Measurements from ENCODE around the gene NEK11. TPM values are rescaled to one million over a fixed set of nuclear protein-coding genes. Genes with fewer than 3 reads are reported as not detected.

The NEK11 gene
- total and polyA plus RNA-seq, 2 donors (not counting 3 experiments of a cell fraction or from before 2014, with no cell fraction given) = 1.7 to 4.3 TPM

DNA sequence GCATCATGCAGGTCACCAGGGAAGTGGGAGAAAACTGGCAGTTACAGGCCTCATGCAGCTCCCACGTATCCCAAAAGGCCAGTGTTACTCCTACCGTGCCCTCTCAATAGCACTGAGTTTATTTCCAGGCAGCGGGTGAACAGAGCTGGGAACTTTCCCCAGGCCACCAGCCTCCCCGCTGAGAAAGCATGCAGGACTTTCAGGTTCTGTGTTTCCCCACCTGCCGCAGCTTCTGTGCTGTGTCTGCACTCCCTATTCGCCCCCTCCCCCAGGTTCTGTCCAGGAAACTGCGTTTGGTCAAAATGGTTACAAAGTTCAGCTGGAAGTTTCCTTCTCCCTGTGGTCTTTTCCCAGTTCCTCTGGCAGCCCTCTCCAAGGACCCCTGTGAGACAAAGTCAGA, 21.4 kb downstream of the NEK11 start:
- Histone ChIP-seq H3K79me2 (ENCODE audit: control insufficient read depth, insufficient read depth, low read length) (no peaks in the 10 kb centered on the region), H3K9ac (replicated peaks; ENCODE audit: extremely low read depth, insufficient read depth, low read length) (no peak overlapping the region), H3K4me3 (replicated peaks in 1 of 3; ENCODE audit: insufficient read depth in 1 of 3, low read depth in 1 of 3, low read length in 3 of 3) (no peak overlapping the region), H3K27me3 (ENCODE audit: control insufficient read depth in 2 of 2, insufficient read depth in 2 of 2, low read length in 2 of 2) (no peaks in the 10 kb centered on the region), H4K20me1 (replicated peaks; ENCODE audit: control insufficient read depth, extremely low read depth, insufficient read depth, low read length) (no peaks in the 10 kb centered on the region), H3K27ac (ENCODE audit: insufficient read depth, low read depth, low read length) (no peak overlapping the region), H3K4me2 (ENCODE audit: insufficient read depth, low read length) (no peak overlapping the region), H3K9me3 (replicated peaks; ENCODE audit: control insufficient read depth, insufficient read depth, low read length) (no peaks in the 10 kb centered on the region), H3K9me1 (replicated peaks; ENCODE audit: control insufficient read depth, extremely low read depth, insufficient read depth, low read length) (no peaks in the 10 kb centered on the region), H3K36me3 (ENCODE audit: control insufficient read depth in 2 of 2, extremely low read depth in 1 of 2, insufficient read depth in 2 of 2, low read length in 2 of 2) (no peaks in the 10 kb centered on the region), H3K4me1 (ENCODE audit: control insufficient read depth, extremely low read depth, insufficient read depth, low read length) (no peaks in the 10 kb centered on the region), H2AFZ (ENCODE audit: low read depth, low read length) (no peak overlapping the region)
- ChIA-PET POLR2A (no interaction called here), CTCF (interaction anchor here (1.1 to 1.7 kb wide), 3 partner anchors 11 to 982 kb away, joined by 3 to 5 read pairs (median 3); no protein-coding TSS in a partner anchor)
- no peak for DNase-seq (ENCODE audit: low read depth, low spot score)
- dilution Hi-C loops (cut with MboI; ENCODE audit: extremely low pct_ligation_motif_present, low sequenced_read_pairs) (no loop called here), intact Hi-C loops (cut with micrococcal nuclease) (no loop called here)
- no peak for FAIRE-seq
- no TSS peak for BruUV-seq (replicated peaks)
- TF ChIP-seq POLR2A (IDR thresholded peaks at IDR 0.05; ENCODE audit: low read depth, low read length) (no peak), FOS (IDR thresholded peaks at IDR 0.05; ENCODE audit: borderline replicate concordance, insufficient read depth, low read length) (no peak), JUN (IDR thresholded peaks at IDR 0.05; ENCODE audit: borderline replicate concordance, insufficient read depth, insufficient read length, low read depth) (no peak), MYC (IDR thresholded peaks at IDR 0.05; ENCODE audit: low read depth, low read length) (no peak), GATA2 (IDR thresholded peaks at IDR 0.05; ENCODE audit: insufficient read depth, insufficient read length, low read depth, low read length) (no peak), EZH2 (IDR thresholded peaks at IDR 0.05; ENCODE audit: borderline replicate concordance, low read depth, low read length, severe bottlenecking) (no peak), POLR2AphosphoS5 (IDR thresholded peaks at IDR 0.05; ENCODE audit: insufficient read depth, low read depth, low read length) (no peak)
- TF ChIP-seq, protein P1, sequence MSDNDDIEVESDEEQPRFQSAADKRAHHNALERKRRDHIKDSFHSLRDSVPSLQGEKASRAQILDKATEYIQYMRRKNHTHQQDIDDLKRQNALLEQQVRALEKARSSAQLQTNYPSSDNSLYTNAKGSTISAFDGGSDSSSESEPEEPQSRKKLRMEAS (IDR thresholded peaks at IDR 0.05; ENCODE audit: insufficient read depth, insufficient read length) = no peak
- TF ChIP-seq, protein P2, sequence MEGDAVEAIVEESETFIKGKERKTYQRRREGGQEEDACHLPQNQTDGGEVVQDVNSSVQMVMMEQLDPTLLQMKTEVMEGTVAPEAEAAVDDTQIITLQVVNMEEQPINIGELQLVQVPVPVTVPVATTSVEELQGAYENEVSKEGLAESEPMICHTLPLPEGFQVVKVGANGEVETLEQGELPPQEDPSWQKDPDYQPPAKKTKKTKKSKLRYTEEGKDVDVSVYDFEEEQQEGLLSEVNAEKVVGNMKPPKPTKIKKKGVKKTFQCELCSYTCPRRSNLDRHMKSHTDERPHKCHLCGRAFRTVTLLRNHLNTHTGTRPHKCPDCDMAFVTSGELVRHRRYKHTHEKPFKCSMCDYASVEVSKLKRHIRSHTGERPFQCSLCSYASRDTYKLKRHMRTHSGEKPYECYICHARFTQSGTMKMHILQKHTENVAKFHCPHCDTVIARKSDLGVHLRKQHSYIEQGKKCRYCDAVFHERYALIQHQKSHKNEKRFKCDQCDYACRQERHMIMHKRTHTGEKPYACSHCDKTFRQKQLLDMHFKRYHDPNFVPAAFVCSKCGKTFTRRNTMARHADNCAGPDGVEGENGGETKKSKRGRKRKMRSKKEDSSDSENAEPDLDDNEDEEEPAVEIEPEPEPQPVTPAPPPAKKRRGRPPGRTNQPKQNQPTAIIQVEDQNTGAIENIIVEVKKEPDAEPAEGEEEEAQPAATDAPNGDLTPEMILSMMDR (IDR thresholded peaks at IDR 0.05; ENCODE audit: extremely low read depth in 1 of 2, insufficient read depth in 1 of 2, low read depth in 1 of 2, low read length in 2 of 2) = no peak
